Measurements from ENCODE around the gene SYT17.

The SYT17 gene

DNA sequence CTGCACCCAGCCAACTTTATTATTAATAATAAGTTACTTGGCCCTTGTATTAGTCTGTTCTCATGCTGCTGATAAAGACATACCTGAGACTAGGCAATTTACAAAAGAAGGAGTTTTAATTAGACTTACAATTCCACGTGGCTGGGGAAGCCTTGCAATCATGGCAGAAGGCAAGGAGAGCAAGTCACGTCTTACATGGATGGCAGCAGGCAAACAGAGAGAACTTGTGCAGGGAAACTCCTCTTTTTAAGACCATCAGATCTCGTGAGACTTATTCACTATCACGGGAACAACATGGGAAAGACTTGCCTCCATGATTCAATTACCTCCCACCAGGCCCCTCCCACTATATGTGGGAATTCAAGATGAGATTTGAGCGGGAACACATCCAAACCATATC, 47.7 kb downstream of the SYT17 start:
- TF ChIP-seq, protein P1, sequence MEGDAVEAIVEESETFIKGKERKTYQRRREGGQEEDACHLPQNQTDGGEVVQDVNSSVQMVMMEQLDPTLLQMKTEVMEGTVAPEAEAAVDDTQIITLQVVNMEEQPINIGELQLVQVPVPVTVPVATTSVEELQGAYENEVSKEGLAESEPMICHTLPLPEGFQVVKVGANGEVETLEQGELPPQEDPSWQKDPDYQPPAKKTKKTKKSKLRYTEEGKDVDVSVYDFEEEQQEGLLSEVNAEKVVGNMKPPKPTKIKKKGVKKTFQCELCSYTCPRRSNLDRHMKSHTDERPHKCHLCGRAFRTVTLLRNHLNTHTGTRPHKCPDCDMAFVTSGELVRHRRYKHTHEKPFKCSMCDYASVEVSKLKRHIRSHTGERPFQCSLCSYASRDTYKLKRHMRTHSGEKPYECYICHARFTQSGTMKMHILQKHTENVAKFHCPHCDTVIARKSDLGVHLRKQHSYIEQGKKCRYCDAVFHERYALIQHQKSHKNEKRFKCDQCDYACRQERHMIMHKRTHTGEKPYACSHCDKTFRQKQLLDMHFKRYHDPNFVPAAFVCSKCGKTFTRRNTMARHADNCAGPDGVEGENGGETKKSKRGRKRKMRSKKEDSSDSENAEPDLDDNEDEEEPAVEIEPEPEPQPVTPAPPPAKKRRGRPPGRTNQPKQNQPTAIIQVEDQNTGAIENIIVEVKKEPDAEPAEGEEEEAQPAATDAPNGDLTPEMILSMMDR (IDR thresholded peaks at IDR 0.05; ENCODE audit: insufficient read depth, missing control alignments) = no peak
- DNase-seq (ENCODE audit: insufficient read length, low spot score) (no peak), FAIRE-seq (no peak)

DNA sequence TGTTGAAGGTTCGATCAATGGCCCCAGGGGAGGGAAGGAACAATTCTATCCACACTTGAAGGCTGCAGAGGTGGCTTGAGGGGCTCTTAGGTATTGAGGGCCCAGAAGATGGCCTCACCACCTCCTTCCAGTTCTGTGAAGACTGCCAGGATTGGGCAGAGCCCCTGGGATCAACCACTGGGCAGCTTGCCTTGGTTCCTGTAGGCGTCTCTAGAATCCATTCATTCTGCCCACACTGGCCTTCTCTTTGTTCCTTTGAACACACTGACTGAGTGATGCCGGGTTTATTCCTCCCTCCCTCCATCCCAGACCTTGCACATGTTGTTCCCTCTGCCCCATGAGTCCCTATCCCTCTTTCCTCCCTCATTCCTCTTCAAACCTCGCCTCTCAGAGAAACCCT, 50.5 kb downstream of the SYT17 start:
- DNase-seq (ENCODE audit: insufficient read length, low spot score) = no peak
- FAIRE-seq = no peak

GRCh38 chr16:19219836-19220235, 51.8 kb downstream of the SYT17 start:
- TF ChIP-seq, protein P1 (IDR thresholded peaks at IDR 0.05; ENCODE audit: insufficient read depth, missing control alignments) = no peak
- DNase-seq (ENCODE audit: insufficient read length, low spot score) (no peak), FAIRE-seq (no peak)

More for the DNA sequence above, 50.5 kb downstream of the SYT17 start:
- TF ChIP-seq, protein P1 (IDR thresholded peaks at IDR 0.05; ENCODE audit: insufficient read depth, missing control alignments) = no peak

- TF ChIP-seq, protein P1 (IDR thresholded peaks at IDR 0.05; ENCODE audit: insufficient read depth, missing control alignments) = peak; percentile 79
- DNase-seq (ENCODE audit: insufficient read length, low spot score) = no peak
- no peak for FAIRE-seq
These were observed 55.5 kb downstream of the SYT17 start for GRCh38 chr16:19223235-19224170.

DNA sequence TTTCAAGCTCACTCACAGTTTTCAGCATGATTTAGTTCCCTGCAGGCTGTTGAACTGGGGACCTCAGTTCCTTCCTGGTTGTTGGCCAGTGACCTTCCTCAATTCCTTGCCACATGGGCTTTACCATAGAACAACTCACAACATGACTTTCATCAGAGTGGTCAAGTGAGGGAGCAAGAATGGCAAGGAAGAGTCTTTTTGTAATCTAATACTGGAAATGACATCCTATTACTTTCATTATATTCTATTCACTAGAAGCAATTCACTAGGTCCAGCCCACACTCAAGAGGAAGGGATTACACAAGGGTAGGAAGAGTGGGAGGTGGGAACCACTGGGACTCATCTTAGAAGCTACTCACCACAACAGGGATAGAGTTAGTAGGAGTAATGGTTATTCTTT, 57.6 kb downstream of the SYT17 start:
- TF ChIP-seq, protein P1 (IDR thresholded peaks at IDR 0.05; ENCODE audit: insufficient read depth, missing control alignments) = no peak
- FAIRE-seq = no peak

GRCh38 chr16:19227643-19228042, 59.6 kb downstream of the SYT17 start:
- DNase-seq (ENCODE audit: insufficient read length, low spot score) = no peak
- FAIRE-seq = no peak

More for the DNA sequence above, 57.6 kb downstream of the SYT17 start:
- DNase-seq (ENCODE audit: insufficient read length, low spot score) = no peak

More at GRCh38 chr16:19227643-19228042, 59.6 kb downstream of the SYT17 start:
- TF ChIP-seq, protein P1 (IDR thresholded peaks at IDR 0.05; ENCODE audit: insufficient read depth, missing control alignments) = no peak
